Right renal pelvis (tissue), 4 donors: ENCODE results near the gene GAL3ST2. TPM values are rescaled to one million over a fixed set of nuclear protein-coding genes. Genes with fewer than 3 reads are reported as not detected.
"Not testable (repeated sequence)": the region's sequence is repeated elsewhere in the genome, so short reads cannot be mapped to it uniquely, and the experiment has no call there.

Experiments used
- DNase-seq, 4 donors: peaks; one replicate each; pipeline ENCODE4 v3.0.0-alpha.2; 2013; ENCODE audit warnings: low read depth in 4 of 4, low spot score in 3 of 4, missing footprints in 1 of 4
- polyA plus RNA-seq, 4 donors: library from polyadenylated mRNA; unstranded; fragments of 120-200 nt; gene quantifications; one replicate each; pipeline ENCODE4 v1.2.1, GENCODE V29; 2013; ENCODE audit not compliant: insufficient read length in 4 of 4

GAL3ST2 gene
- polyA plus RNA-seq, 4 donors, result 0.18 to 0.92 (median 0.43) TPM

- not testable (repeated sequence) for DNase-seq
These were observed 29.6 kb downstream of the GAL3ST2 start for GRCh38 chr2:241806217-241806616.

GRCh38 chr2:241808051-241808720 is 31.6 kb downstream of the GAL3ST2 start:
- DNase-seq, result no peak

GRCh38 chr2:241808721-241809382 is 32.2 kb downstream of the GAL3ST2 start, which contains the start of gene NEU4:
Gene NEU4 (plus strand): TSS chr2:241809193. CDS start chr2:241814485, 5,292 bp downstream.
- no peak for DNase-seq

GRCh38 chr2:241809383-241810306 is 33.0 kb downstream of the GAL3ST2 start:
- no peak for DNase-seq

- no peak for DNase-seq
These were observed 33.9 kb downstream of the GAL3ST2 start for GRCh38 chr2:241810307-241811200.

- DNase-seq, result no peak
These were observed 34.8 kb downstream of the GAL3ST2 start for GRCh38 chr2:241811201-241811951.

GRCh38 chr2:241811952-241812729 is 35.5 kb downstream of the GAL3ST2 start:
- DNase-seq, result no peak

GRCh38 chr2:241812730-241813643 is 36.4 kb downstream of the GAL3ST2 start:
- DNase-seq, result no peak

- no peak for DNase-seq
These were observed 37.2 kb downstream of the GAL3ST2 start for GRCh38 chr2:241813644-241814392.

GRCh38 chr2:241814393-241814642 is 37.7 kb downstream of the GAL3ST2 start:
- no peak for DNase-seq

- no peak for DNase-seq
These were observed 38.2 kb downstream of the GAL3ST2 start for GRCh38 chr2:241814643-241815476.

- no peak for DNase-seq
These were observed 39.1 kb downstream of the GAL3ST2 start for GRCh38 chr2:241815477-241816430.

GRCh38 chr2:241816431-241817121 is 40.0 kb downstream of the GAL3ST2 start:
- no peak for DNase-seq

GRCh38 chr2:241817126-241817820 is 40.7 kb downstream of the GAL3ST2 start:
- DNase-seq, result no peak
